NCI-H2196 (cell line): ENCODE results near the gene TATDN3.
"Not testable (repeated sequence)": the region's sequence is repeated elsewhere in the genome, so short reads cannot be mapped to it uniquely, and the experiment has no call there.

ENCODE experiments used
- DNase-seq: peaks from one replicate; lab custom pipeline; 2025; ENCODE audit not compliant: unreplicated experiment; lab: John Stamatoyannopoulos, UW

The TATDN3 gene

GRCh38 chr1:212827171-212827776 is 35.6 kb downstream of the TATDN3 start:
- DNase-seq = no peak

GRCh38 chr1:212827831-212828278 is 36.2 kb downstream of the TATDN3 start:
- no peak for DNase-seq

- DNase-seq = no peak
These were observed 36.7 kb downstream of the TATDN3 start for GRCh38 chr1:212828395-212828794.

- not testable (repeated sequence) for DNase-seq
These were observed 41.8 kb downstream of the TATDN3 start for GRCh38 chr1:212833211-212834207.

GRCh38 chr1:212838145-212838544 is 46.5 kb downstream of the TATDN3 start:
- DNase-seq = no peak

- not testable (repeated sequence) for DNase-seq
These were observed 52.8 kb downstream of the TATDN3 start for GRCh38 chr1:212844521-212844920.

- no peak for DNase-seq
These were observed 55.9 kb downstream of the TATDN3 start, which contains the start of gene SPATA45 for GRCh38 chr1:212847549-212847948. TSS of gene SPATA45 (minus strand) at chr1:212847649. CDS start at chr1:212836149, 11,500 bp downstream.

GRCh38 chr1:212852105-212852688 is 60.5 kb downstream of the TATDN3 start:
- DNase-seq = no peak

- DNase-seq = no peak
These were observed 62.0 kb downstream of the TATDN3 start for GRCh38 chr1:212853658-212854057.

GRCh38 chr1:212856755-212857154 is 65.1 kb downstream of the TATDN3 start:
- no peak for DNase-seq

GRCh38 chr1:212857992-212858460 is 66.3 kb downstream of the TATDN3 start, which contains the start of gene FLVCR1:
TSS of gene FLVCR1 (plus strand) at chr1:212858275. CDS start at chr1:212858453, 178 bp downstream.
- peak; percentile 93 for DNase-seq

- peak; percentile 7 for DNase-seq
These were observed 67.0 kb downstream of the TATDN3 start for GRCh38 chr1:212858461-212859265.

GRCh38 chr1:212860713-212861581 is 69.3 kb downstream of the TATDN3 start:
- no peak for DNase-seq

GRCh38 chr1:212862111-212862690 is 70.5 kb downstream of the TATDN3 start:
- no peak for DNase-seq

GRCh38 chr1:212863345-212863744 is 71.7 kb downstream of the TATDN3 start:
- DNase-seq = not testable (repeated sequence)

GRCh38 chr1:212864201-212864600 is 72.5 kb downstream of the TATDN3 start:
- no peak for DNase-seq
